Measurements from ENCODE around the gene CHID1. TPM values are rescaled to one million over a fixed set of nuclear protein-coding genes. Genes with fewer than 3 reads are reported as not detected.

CHID1 gene
- total and polyA plus RNA-seq, 8 donors: 81.4 to 95.7 (median 93.5) TPM

DNA sequence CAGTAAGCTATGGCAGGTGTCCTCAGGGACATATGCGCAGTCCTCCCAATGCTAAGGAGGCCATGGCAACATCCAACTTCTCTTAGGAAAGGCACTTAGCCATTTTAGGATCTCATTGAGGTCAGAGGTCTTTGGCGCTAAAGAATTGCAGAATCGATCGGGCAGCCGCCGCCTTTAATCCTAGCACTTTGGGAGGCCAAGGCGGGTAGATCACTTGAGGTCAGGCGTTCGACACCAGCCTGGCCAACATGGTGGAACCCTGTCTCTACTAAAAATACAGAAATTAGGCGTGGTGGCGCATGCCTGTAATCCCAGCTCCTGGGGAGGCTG is 1.2 kb upstream of the CHID1 start:
- Histone ChIP-seq H3K4me3 (peak overlapping the region; percentile 80 to 86), H3K36me3 (no peaks in the 10 kb centered on the region), H3K27me3 (no peaks in the 10 kb centered on the region), H3K4me1 (peaks cover 5 to 22% of the 10 kb centered on the region in 2 donors), H3K9me3 (no peaks in the 10 kb centered on the region), H3K27ac (peak overlapping the region; percentile 84 to 91)
- DNase-seq (peak in 1 of 4 donors; percentile 31), ATAC-seq (no peak)
- TF ChIP-seq, protein P1, sequence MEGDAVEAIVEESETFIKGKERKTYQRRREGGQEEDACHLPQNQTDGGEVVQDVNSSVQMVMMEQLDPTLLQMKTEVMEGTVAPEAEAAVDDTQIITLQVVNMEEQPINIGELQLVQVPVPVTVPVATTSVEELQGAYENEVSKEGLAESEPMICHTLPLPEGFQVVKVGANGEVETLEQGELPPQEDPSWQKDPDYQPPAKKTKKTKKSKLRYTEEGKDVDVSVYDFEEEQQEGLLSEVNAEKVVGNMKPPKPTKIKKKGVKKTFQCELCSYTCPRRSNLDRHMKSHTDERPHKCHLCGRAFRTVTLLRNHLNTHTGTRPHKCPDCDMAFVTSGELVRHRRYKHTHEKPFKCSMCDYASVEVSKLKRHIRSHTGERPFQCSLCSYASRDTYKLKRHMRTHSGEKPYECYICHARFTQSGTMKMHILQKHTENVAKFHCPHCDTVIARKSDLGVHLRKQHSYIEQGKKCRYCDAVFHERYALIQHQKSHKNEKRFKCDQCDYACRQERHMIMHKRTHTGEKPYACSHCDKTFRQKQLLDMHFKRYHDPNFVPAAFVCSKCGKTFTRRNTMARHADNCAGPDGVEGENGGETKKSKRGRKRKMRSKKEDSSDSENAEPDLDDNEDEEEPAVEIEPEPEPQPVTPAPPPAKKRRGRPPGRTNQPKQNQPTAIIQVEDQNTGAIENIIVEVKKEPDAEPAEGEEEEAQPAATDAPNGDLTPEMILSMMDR (IDR thresholded peaks at IDR 0.05): no peak
- intact Hi-C loops (cut with DNase I): no loop called here

DNA sequence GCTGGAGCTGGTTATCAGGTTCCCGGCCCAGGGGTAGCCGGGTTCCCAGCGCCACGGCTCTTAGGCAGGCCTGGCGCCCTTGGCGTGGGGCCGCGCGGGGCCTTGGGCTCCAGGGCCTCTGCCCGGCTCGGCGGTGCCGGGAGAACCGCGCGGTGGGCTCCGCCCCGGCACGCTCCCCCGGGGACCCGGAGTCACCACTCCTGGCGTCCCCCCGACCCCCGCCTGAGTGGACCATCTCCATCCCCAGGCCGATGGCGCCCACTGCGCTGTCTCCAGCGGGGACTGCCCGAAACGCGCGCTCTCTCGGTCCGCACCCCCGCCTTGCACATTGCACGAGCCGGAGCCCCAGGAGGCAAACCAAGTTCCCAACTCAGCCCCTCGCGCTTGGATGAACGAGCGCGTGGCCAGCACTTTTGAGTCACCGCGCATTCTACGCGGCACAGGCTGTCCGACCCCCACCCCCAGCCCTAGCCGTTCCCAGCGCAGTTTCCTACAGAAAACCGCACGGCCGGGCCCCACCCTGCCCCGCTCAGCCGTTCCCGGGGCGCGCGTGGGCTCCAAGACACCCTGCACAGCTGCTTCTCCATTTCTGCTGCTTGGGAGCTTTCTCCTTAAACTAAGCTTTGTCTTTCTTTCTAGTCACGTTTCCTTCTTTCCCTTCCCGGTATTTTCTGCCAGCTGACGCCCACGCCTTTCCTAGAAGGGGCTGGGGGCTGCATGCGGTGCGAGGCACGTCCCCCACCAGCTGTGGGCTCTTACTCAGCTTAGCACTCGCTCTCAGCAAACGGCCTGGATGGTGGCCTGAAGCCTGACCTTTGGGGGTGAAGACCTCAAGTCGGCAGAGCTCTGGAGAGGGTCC is 650 bp upstream of the CHID1 start:
- peaks cover 5 to 22% of the 10 kb centered on the region in 2 donors for H3K4me1 ChIP-seq
- TF ChIP-seq, protein P1 (IDR thresholded peaks at IDR 0.05): no peak
- DNase-seq (peak in 2 of 4 donors; percentile 24 to 58), ATAC-seq (peak; percentile 42)
- intact Hi-C loops (cut with DNase I): no loop called here
- no peaks in the 10 kb centered on the region for H3K36me3 ChIP-seq
- peak overlapping the region; percentile 80 to 86 for H3K4me3 ChIP-seq
- no peaks in the 10 kb centered on the region for H3K27me3 ChIP-seq
- H3K9me3 ChIP-seq: no peaks in the 10 kb centered on the region
- H3K27ac ChIP-seq: peak overlapping the region; percentile 84 to 91

DNA sequence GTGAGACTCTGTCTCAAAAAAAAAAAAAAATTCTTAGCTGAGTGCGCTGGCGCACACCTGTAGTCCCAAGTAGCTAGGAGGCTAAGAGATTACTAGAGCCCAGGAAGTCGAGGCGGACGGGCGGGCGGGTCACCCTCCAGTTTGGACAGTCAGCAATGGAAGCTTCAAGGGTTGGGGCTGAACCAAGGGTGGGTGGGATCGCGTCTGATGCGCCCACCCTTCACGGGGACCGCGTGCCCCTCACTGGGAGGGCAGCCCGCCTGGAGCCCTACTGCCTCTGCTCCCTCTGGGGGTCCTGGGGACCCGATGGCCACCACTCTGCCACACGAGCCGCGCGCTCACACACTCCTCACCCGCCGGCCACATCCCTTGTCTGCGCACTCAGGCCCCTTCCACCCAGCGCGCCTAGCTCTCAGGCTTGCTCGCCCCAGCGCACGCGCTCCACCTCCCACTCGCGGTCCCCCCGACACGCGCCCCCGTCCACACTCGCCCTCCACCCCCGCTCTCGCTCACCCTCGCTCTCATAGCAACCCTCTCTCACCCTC is 494 bp downstream of the CHID1 start:
- Histone ChIP-seq H3K4me1 (peaks cover 5 to 22% of the 10 kb centered on the region in 2 donors), H3K36me3 (peaks cover 0 to 3% of the 10 kb centered on the region in 2 donors), H3K4me3 (peak overlapping the region; percentile 80 to 86), H3K27me3 (no peaks in the 10 kb centered on the region), H3K9me3 (no peaks in the 10 kb centered on the region), H3K27ac (peak overlapping the region in 1 of 2 donors; percentile 91)
- DNase-seq: peak in 1 of 4 donors; percentile 40
- intact Hi-C loops (cut with DNase I): no loop called here
- ATAC-seq: peak; percentile 7
- TF ChIP-seq, protein P1 (IDR thresholded peaks at IDR 0.05): no peak

DNA sequence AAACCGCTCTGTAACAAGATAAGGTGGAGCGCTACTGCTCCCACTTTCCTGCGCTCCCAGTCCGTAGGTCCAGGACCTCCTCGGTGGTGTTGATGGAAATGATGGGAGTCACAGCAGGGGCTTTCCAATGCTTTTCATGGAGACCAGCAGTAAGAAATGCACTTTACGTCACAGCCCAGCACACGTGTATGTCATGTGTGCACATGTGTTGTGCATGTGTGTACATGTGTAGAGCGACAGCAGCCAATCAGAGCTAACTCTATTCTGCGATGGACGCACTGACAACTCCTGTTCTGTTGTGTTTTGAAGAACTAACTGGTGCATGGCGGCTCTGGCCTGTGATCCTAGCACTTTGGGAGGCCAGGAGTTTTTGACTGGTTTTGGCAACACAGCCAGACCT is 1.2 kb downstream of the CHID1 start:
- H3K4me1 ChIP-seq: peaks cover 5 to 22% of the 10 kb centered on the region in 2 donors
- no peaks in the 10 kb centered on the region for H3K9me3 ChIP-seq
- TF ChIP-seq, protein P1 (IDR thresholded peaks at IDR 0.05): no peak
- H3K4me3 ChIP-seq: peak overlapping the region in 1 of 2 donors; percentile 80
- intact Hi-C loops (cut with DNase I): no loop called here
- DNase-seq: no peak
- no peak overlapping the region for H3K27ac ChIP-seq
- ATAC-seq: no peak
- peaks cover 0 to 8% of the 10 kb centered on the region in 2 donors for H3K36me3 ChIP-seq
- no peaks in the 10 kb centered on the region for H3K27me3 ChIP-seq

DNA sequence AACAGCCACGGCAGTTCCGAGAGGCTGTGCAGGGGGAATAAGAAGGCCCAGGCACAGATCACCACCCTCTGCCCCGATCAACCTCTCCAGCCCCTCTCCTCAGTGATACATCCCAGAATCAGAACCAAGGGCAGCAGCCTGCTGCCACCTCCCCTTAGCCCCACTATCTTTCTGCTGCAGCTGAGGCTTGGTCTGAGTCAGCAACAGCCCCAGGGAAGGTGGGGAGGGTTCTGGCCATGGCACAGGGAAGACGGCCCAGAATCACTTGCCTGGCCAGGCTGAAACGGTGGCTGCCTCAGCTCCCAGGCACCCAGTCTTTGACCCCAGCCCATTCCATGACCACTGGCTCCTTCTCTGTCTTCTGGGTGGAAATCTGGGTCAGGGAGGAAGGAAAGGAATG is 2.3 kb downstream of the CHID1 start:
- TF ChIP-seq, protein P1 (IDR thresholded peaks at IDR 0.05): no peak
- Histone ChIP-seq H3K36me3 (peaks cover 0 to 20% of the 10 kb centered on the region in 2 donors), H3K4me3 (no peak overlapping the region), H3K27ac (no peak overlapping the region), H3K27me3 (no peaks in the 10 kb centered on the region), H3K9me3 (no peaks in the 10 kb centered on the region), H3K4me1 (peaks cover 5 to 22% of the 10 kb centered on the region in 2 donors)
- DNase-seq (no peak), ATAC-seq (no peak)
- intact Hi-C loops (cut with DNase I): no loop called here
